Measurements from ENCODE around the gene SOCS2. TPM values are rescaled to one million over a fixed set of nuclear protein-coding genes. Genes with fewer than 3 reads are reported as not detected.

Gene SOCS2
- total RNA-seq, 6 experiments from 2014 or later = 0.75 to 17.4 (median 12.7) TPM

- peak in 2 of 3 donors; percentile 50 to 61 for DNase-seq
- Histone ChIP-seq H3K27me3 (no peaks in the 10 kb centered on the region), H3K36me3 (peaks cover 0 to 13% (median 4%) of the 10 kb centered on the region in 4 donors), H3K27ac (peak overlapping the region; percentile 93 to 96 (median 95)), H3K4me3 (peak overlapping the region; percentile 72 to 94 (median 90)), H3K4me1 (peaks cover 0 to 15% (median 4%) of the 10 kb centered on the region in 4 donors), H3K9me3 (no peaks in the 10 kb centered on the region)
- WGBS (ENCODE audit: insufficient coverage, low coverage, low lambda C conversion rate, missing lambda C conversion rate) = under 1% methylated on average over 44 of the region's 75 CpGs
- intact Hi-C loops (cut with DNase I) = loop anchor here (5.0 to 10.0 kb wide), 2 partner anchors 102 to 104 kb away; partner anchors contain the start of gene CRADD (in 2 of the 2)
- peak in 2 of 4 donors; percentile 0 to 14 for ATAC-seq
- no peak for TF ChIP-seq CTCF (IDR thresholded peaks at IDR 0.05)
- TF ChIP-seq POLR2A (IDR thresholded peaks at IDR 0.05) = no peak
Measured at GRCh38 chr12:93572712-93573551, 457 bp downstream of the SOCS2 start.

GRCh38 chr12:93573552-93574223, 1.2 kb downstream of the SOCS2 start:
- DNase-seq (no peak), ATAC-seq (no peak)
- intact Hi-C loops (cut with DNase I) = loop anchor here (5.0 to 10.0 kb wide), 2 partner anchors 101 to 104 kb away; partner anchors contain the start of gene CRADD (in 2 of the 2)
- WGBS (ENCODE audit: insufficient coverage, low coverage, low lambda C conversion rate, missing lambda C conversion rate) = 23% methylated on average over 21 of the region's 21 CpGs
- TF ChIP-seq CTCF (IDR thresholded peaks at IDR 0.05) (no peak), POLR2A (IDR thresholded peaks at IDR 0.05) (no peak)
- Histone ChIP-seq H3K4me3 (peak overlapping the region; percentile 72 to 94 (median 90)), H3K9me3 (no peaks in the 10 kb centered on the region), H3K4me1 (peaks cover 0 to 7% (median 4%) of the 10 kb centered on the region in 4 donors), H3K27me3 (no peaks in the 10 kb centered on the region), H3K36me3 (peaks cover 0 to 13% (median 4%) of the 10 kb centered on the region in 4 donors), H3K27ac (peak overlapping the region; percentile 93 to 96 (median 95))

GRCh38 chr12:93577222-93577621, 4.7 kb downstream of the SOCS2 start:
- no peak for DNase-seq
- Histone ChIP-seq H3K27me3 (no peaks in the 10 kb centered on the region), H3K4me1 (peaks cover 0 to 6% (median 0%) of the 10 kb centered on the region in 4 donors), H3K27ac (peak overlapping the region in 1 of 3 donors; percentile 20), H3K4me3 (no peak overlapping the region), H3K36me3 (peaks cover 0 to 13% (median 4%) of the 10 kb centered on the region in 4 donors), H3K9me3 (no peaks in the 10 kb centered on the region)
- 46% methylated on average over 3 of the region's 3 CpGs for WGBS (ENCODE audit: insufficient coverage, low coverage, low lambda C conversion rate, missing lambda C conversion rate)
- ATAC-seq = no peak
- intact Hi-C loops (cut with DNase I) = loop anchor here in 1 of 2 donors (10.0 kb wide), 1 partner anchor 98 kb away; the partner anchor contains the start of gene CRADD
- TF ChIP-seq POLR2A (IDR thresholded peaks at IDR 0.05) = no peak
- no peak for TF ChIP-seq CTCF (IDR thresholded peaks at IDR 0.05)

GRCh38 chr12:93578221-93578620, 5.7 kb downstream of the SOCS2 start:
- ATAC-seq = no peak
- intact Hi-C loops (cut with DNase I) = loop anchor here in 1 of 2 donors (10.0 kb wide), 1 partner anchor 97 kb away; the partner anchor contains the start of gene CRADD
- WGBS (ENCODE audit: insufficient coverage, low coverage, low lambda C conversion rate, missing lambda C conversion rate) = 47% methylated on average over 5 of the region's 5 CpGs

More at GRCh38 chr12:93578221-93578620, 5.7 kb downstream of the SOCS2 start:
- no peak for DNase-seq
- H3K36me3 ChIP-seq = peaks cover 0 to 13% (median 4%) of the 10 kb centered on the region in 4 donors
- peaks cover 0 to 6% (median 0%) of the 10 kb centered on the region in 4 donors for H3K4me1 ChIP-seq
- peak overlapping the region in 1 of 3 donors; percentile 35 for H3K27ac ChIP-seq
- no peak for TF ChIP-seq POLR2A (IDR thresholded peaks at IDR 0.05)
- no peak for TF ChIP-seq CTCF (IDR thresholded peaks at IDR 0.05)
- no peaks in the 10 kb centered on the region for H3K9me3 ChIP-seq
- no peak overlapping the region for H3K4me3 ChIP-seq
- H3K27me3 ChIP-seq = no peaks in the 10 kb centered on the region

Data from right lobe of liver (tissue), 6 donors.